Left lobe of liver (tissue), 2 donors: ENCODE data around the gene CTIF. TPM values are rescaled to one million over a fixed set of nuclear protein-coding genes. Genes with fewer than 3 reads are reported as not detected.

Experiments used
- ATAC-seq: fragments of 200-7000 bp; cut with Tn5 transposase; one replicate; pipeline ENCODE4 v1.9.1; 2020; ENCODE audit warnings: mild to moderate bottlenecking, moderate library complexity
- DNase-seq: peaks from one replicate; pipeline ENCODE4 v3.0.0-alpha.2; 2020; ENCODE audit warnings: low spot score
- total RNA-seq: library from RNA; stranded (reverse); gene quantifications from one replicate; pipeline ENCODE4 v1.2.1, GENCODE V29; 2021
- donor health status: DM: no; HTN: no; CAD: no; lungs with moderate emphysema.
- donor health status: DM: no; HTN: yes; CAD: no.

The CTIF gene
- total RNA-seq, 1 donor from 2014 or later, result 74.4 TPM

- peak; percentile 76 for DNase-seq
- peak; percentile 27 for ATAC-seq
Measured at GRCh38 chr18:48780201-48780912, 241.5 kb downstream of the CTIF start.

DNA sequence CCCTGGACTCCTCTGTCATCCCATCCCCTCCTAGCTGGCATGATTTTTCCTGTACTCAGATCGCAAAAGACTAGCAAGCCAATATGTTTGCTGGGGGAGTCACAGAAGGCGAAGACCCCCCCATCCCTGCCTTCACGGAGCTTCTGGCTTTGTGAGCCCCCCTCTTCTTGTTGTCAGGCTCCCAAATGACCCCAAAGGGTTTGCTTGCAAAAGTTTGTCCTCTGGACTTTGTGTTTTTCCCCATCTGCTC, 242.0 kb downstream of the CTIF start:
- no peak for DNase-seq
- no peak for ATAC-seq

DNA sequence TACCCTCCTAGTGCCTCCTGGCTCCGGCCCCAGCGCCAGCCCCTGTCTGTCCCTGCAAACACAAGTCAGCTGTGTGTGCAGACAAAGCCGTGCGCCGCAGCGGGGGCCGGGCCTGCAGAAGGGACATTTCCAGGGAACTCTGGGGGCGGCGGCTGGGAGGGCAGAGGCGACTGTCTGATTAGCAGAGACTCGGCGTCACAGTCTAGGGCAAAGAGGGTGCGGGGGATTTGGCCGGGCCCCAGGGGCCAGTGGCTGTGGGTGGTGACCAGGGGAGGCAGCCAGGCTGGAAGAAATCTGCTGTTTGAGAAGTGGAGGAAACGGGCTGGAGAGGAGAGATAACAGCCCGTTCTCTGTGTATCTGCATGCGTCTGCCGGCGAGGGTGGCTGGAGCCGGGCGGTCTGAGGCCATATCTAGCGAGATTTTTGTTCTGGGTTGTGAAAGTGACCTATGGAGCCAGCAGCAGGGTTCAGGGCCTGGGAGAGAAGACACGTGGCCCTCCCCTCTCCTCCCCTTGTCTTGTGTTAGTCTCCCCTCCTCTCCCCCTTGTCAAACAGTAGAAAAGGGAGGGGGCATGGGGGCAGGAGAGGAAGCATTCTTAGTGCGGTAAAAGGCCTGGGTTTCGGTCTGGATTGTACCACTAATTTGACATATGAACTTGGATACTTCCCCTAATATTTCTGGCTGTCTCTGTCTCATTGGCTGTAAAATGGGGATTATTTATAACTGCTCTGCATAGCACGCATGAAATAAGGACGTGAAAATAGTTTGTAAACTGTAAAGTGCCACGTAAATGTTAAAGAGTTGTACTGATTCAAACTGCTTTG, 242.5 kb downstream of the CTIF start:
- peak; percentile 69 for ATAC-seq
- peak; percentile 99 for DNase-seq

- DNase-seq, result peak; percentile 92
- ATAC-seq, result peak; percentile 57
Measured at GRCh38 chr18:48781988-48782363, 243.1 kb downstream of the CTIF start.

GRCh38 chr18:48782381-48782861, 243.6 kb downstream of the CTIF start:
- DNase-seq (peak; percentile 84), ATAC-seq (peak; percentile 41)

DNA sequence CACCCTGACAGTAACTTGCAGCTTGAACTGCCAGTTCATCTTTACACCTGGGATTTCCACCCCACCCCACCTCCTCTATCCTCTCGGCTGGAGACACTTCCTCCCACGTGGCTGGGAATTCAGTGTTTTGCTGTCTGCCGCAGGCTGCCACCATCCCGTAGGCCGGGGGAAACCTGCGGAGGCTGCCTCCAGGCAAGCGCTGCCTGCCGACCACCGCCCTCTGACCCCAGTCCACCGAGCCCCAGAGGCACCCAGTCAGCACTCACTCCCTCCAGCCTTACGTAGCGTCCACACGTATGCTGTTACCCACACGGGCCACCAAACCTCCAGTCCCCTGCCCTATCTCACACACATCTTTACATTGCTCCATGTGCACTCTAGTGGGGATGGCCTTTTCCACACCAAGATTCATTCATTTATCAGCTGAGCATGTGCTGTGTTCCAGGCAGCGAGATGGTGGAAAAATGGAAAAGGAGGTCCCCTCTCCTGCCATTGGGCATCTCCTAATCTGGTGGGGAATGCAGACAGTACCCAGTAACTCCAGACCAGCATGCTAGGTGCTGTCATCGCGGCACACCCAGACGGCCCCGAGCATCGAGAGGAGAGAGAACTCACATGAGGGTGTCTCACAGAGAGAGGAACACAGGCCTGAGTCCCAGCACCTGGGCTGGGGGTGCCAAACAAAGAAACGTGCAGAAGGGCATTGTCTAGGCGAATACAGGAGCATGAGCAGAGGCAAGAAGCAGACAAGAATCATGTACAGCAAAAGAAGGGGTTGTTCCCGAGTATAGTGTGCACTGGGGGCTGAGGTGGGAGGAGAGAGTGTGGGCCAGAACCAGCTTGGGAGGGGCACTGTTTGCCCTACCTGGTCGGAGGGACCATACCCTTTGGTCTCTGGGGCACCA, 245.0 kb downstream of the CTIF start:
- no peak for ATAC-seq
- no peak for DNase-seq

DNA sequence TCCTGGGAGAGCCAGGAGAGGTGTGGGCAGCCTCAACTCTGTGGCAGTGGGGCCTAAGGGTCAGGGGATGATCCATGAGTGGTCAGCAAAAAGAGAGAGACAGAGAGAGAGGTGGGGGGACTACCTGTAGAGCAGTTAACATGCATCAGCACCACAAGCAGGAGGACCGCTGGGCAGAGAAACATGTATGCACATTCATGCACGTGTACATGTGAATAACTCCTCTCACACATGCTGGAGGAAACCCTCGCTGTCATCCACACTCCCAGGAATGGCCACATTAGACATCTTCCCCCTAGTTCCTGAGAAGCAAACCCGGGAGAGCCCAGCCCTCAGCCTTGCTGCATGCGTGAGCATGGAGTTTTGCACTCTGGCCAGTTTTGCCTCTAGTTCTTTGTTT, 245.8 kb downstream of the CTIF start:
- ATAC-seq (no peak), DNase-seq (no peak)

- DNase-seq, result no peak
- no peak for ATAC-seq
Measured at GRCh38 chr18:48785091-48785614, 246.3 kb downstream of the CTIF start.

DNA sequence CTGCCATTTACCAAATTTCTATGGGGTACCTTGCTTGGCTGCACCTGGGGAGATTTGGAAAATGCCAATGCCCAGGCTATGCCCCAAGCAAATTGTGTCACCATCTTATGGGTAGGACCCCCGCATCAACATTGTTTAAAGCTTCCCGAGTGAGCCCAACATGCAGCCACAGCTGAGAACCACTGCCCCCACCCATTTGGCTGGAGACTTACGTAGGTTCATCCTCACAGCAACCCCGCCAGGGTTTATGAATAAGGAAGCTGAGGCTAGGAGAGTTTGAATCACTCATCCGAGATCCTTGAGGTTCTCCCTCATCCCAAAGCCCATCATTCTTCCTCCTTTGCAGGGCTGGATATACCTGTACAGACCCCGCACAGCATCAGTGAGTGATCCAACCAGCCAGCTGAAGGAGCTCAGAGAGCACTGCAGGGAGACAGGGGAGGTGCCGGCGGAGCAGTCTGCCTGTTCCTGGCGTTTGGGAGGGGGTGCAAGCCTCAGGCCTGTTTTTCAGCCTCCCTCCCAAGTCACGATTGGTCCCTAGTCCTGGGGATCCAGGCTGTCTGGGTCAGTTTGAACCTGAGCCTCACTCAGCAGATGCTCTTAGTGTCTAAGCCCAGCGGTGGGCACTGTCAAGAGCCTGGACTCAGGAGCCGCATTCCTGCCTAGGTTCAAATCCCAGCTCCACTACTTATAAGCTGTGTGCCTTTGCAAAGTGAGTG, 247.1 kb downstream of the CTIF start:
- DNase-seq (no peak), ATAC-seq (no peak)

DNA sequence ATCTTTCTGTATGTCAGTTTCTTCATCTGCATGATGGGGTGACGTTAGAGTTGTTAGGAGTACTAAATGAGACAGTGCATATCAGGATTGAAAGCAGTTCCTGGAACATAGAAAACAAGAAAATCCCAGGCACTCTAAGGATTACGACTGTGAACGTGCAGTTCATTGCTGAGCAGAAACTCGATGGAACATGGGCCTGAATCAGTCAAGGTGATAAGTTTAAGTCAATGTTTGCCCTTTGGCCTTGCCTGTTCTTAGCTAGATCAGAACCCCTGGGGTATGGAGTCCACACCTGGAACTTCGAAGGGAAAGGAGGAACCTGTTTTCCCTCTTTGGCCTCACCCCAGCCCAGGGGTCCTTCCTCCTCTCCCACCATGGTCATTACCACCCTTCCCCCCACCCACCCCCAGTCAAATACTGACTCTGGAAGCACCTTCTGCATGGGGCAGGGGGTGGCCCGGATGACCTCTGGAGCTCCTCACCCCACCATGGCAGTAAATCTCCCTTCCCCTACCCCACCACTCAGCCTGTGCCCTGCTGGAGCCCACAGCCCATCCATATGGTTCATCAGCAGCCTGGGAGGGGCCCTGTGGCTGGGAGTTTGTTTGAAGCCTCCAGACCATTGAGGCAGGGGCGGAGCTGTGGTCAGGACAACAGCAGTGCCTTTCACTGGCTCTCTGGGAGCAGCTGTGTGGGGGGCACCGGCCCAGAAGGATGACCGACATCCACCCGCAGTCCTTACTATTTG, 247.8 kb downstream of the CTIF start:
- no peak for ATAC-seq
- no peak for DNase-seq

DNA sequence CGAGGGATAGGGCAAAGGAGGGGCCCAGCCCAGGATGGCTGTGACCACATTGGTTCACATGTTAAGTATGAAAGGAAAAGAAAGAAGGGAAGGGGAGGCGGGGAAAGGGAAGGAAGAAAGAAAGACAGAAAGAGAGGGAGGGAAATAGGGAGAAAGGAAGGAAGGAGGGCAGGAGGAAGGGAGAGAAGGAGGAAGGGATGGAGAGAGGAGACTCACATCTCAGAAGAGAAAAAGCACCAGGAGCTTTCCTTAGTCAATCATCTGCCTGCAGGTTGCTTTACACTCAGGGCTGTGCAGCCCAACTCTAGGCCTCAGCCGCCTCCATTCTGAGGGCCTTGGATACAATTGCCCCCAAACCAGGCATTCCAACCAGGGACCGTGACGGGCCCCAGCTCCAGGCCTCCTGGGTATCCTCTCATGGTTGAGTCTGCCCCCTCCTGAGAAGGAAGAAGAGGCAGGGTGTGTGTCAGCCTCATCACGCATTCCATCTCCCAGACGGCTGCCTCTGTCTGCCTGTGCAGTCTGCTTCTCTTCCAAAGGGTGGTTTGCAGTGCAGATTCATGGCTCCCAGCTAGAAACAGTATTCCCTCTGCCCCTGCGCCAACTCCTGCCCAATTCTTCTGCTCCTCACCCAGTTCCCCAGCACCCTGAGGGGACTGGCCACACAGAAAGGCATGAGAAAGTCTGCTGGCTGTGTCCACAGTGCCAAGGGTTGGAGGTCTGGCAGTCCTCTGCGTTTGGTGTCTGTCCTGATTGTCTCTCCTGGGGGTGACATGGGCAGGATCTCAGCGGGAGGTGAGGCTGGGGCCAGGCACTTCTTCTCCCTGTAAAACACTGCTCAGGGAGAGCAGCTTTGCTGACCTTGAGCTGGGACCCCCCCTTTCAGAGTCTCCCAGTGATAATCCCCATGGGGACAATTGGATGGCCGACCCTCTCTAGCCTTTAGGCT, 248.6 kb downstream of the CTIF start:
- DNase-seq, result peak; percentile 35

GRCh38 chr18:48788373-48788772, 249.5 kb downstream of the CTIF start:
- no peak for ATAC-seq
- DNase-seq, result peak; percentile 23

More for the DNA sequence above, 248.6 kb downstream of the CTIF start:
- ATAC-seq, result no peak

DNA sequence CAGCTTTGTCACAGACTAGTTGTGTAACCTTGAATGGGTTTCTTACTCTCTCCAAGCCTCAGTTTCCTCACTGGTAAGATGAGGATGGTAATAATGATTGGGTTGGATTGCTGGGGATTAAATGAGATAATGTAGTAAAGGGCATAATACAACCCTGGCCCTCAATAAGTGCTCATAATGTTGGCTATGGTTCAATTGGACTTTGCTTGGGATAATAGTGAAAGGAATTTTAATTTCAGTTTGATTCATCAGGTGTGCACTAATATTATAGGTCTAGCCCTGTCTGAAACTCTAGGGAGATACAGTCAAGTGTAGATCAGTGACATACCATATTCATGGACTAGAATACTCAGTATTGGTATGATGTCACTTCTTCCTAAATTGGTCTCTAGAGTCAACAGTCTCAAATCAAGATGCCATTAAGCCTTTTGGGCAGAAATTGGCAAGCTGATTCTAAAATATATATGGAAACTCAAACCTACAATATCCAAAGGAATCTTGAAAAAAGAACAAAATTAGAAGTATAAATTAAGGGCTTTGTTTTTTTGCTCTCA, 250.5 kb downstream of the CTIF start:
- no peak for DNase-seq
- no peak for ATAC-seq

DNA sequence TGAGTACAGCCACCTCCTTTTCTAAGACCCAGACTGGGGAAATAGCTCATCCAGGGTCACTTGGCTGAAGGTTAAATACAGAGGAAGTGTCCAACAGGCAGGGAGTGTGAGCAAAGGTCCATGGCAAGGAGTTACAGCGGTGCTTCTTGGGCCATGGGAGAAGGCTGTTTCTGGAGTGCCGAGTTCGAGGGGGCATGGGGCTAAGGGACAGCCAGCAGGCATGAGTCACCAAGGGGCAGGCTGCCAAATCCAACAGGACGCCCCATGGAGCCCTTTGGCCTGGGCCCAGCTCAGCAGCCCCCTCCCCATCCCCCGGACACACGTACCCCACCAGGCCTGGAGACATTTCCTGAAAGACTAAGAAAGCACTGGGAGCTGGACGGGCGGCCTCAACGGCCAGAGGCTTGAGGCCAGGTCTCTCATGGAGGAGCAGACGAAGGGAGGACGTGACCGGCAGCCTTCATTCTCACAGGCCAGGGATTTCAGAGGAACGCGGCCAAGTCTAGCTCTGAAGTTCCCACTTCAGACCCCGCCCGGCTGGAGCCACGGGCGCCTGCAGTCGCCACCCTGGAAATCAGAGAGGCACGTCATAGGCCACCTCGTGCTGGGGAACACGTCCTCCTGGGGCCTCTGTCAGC, 251.5 kb downstream of the CTIF start:
- ATAC-seq, result peak; percentile 64
- DNase-seq, result peak; percentile 79

DNA sequence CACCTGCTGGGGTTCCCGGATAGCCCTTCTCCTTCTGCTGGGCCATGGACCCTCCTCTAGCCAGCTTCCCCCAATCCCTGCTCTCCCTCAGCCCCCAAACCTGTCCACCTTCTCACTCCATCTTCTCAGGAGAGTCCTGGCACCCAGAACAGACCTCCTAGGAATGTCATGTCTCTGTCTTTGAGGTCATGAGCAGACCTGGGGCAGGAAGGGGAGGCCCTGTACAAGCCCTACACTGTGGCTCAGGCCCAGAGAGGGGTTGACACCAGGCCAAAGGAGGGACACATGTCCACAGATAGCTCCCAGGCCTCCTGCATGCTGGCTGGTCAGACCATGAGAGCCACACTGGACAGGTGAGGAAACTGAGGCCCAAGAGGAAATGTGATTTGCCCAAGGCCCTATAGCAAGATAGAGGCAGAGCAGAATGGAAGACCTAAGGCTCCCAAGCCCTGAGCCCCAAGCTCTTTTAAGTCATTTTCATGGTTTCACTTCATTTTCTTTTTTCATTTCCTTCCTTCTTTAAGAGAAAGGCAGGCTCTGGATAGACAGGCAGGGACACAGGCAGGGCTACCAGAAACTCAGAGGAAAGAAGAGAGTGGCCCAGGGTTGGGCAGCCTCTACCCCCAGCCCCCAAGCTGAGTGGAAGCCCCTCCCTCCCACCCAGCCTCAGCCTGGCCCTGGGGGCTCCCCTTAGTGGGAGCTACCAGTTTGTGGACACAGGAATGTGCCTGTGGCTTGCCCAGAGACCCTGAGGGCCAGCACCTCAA, 252.2 kb downstream of the CTIF start:
- peak; percentile 20 for ATAC-seq
- peak; percentile 48 for DNase-seq

DNA sequence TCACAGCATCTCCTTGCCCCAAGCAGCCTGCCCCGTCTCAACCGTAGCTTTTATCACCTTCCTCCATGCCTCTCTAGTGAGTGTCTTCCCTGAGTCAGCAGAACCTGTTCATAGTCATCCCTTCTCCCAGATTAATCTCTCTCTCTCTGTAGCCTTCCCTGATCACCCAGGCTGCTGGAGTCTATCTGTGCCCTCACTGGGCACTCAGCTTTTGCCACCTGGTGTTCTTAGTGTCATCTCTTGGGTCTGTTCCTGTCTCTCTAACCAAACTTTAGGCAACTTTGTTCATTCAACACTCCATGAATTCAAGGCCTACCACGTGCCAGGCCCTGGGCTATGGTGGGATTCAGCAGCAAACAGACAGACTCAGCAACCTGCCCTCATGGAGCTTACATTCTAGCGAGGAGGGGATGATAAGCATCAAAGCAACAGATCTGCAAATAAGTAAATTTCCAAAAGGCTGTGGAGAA, 252.8 kb downstream of the CTIF start:
- peak; percentile 31 for DNase-seq

GRCh38 chr18:48792141-48792540, 253.3 kb downstream of the CTIF start:
- no peak for ATAC-seq
- peak; percentile 23 for DNase-seq

More for the DNA sequence above, 252.8 kb downstream of the CTIF start:
- ATAC-seq, result no peak
